GM12878 (cell line): ENCODE results near the gene SPIRE2. TPM values are rescaled to one million over a fixed set of nuclear protein-coding genes. Genes with fewer than 3 reads are reported as not detected.

Experiments used
- ATAC-seq: fragments of 200-7000 bp; cut with Tn5 transposase; 3 replicates; pipeline ENCODE4 v1.9.1; 2020; ENCODE audit warnings: mild to moderate bottlenecking, moderate library complexity
- BruUV-seq: library from RNA; stranded (reverse); fragments of 400-500 nt; replicated peaks from 2 replicates; lab custom pipeline; 2021; lab: Mats Ljungman, UMichigan
- CTCF ChIA-PET: fragments of 300-600 bp; sonication (Branson Sonifier 250); formaldehyde crosslinking; extraction: SDS; loops from one replicate; lab custom pipeline; 2021; ENCODE audit warnings: inconsistent platforms; lab: Yijun Ruan, JAX
- POLR2A ChIA-PET: fragments of 350-600 bp; formaldehyde crosslinking; extraction: SDS; loops from one replicate; lab custom pipeline; 2021; ENCODE audit warnings: inconsistent platforms; lab: Charles Lee
- RAD21 ChIA-PET: fragments of 300-600 bp; sonication (Branson Sonifier 250); formaldehyde crosslinking; loops from one replicate; lab custom pipeline; 2023; ENCODE audit warnings: antibody characterized with exemption; ENCODE audit not compliant: unreplicated experiment; lab: Charles Lee
- SMC1A ChIA-PET: fragments of 300-600 bp; sonication (Branson Sonifier 250); formaldehyde crosslinking; loops from one replicate; lab custom pipeline; 2023; ENCODE audit not compliant: unreplicated experiment, uncharacterized antibody; lab: Charles Lee
- DNase-seq: peaks from one replicate; pipeline ENCODE4 v3.0.0-alpha.2; 2011; ENCODE audit warnings: low read depth, low spot score
- FAIRE-seq: peaks from 3 replicates; lab custom pipeline; 2011; peaks lifted over from hg19 to GRCh38; lab: Jason Lieb, UNC
- H2AFZ ChIP-seq: 2 replicates; pipeline ENCODE4 v1.6.0; 2011; ENCODE audit warnings: low read depth, low read length, control low read depth; ENCODE audit not compliant: control insufficient read depth
- H3K27ac ChIP-seq: 2 replicates; pipeline ENCODE4 v1.5.1; 2011; ENCODE audit warnings: control low read depth; ENCODE audit not compliant: control insufficient read depth, insufficient read depth
- H3K27me3 ChIP-seq, 2 experiments: replicated peaks in 1 of 2; 2 replicates each; pipeline versions ENCODE4 v1.6.0 to v1.6.1; 2011; ENCODE audit warnings: low read length in 1 of 2; ENCODE audit not compliant: control insufficient read depth in 2 of 2, insufficient read depth in 2 of 2
- H3K36me3 ChIP-seq, 2 experiments: 2 replicates each; pipeline ENCODE4 v1.5.1; 2011; ENCODE audit warnings: low read length in 1 of 2; ENCODE audit not compliant: control insufficient read depth in 2 of 2, insufficient read depth in 2 of 2
- H3K4me1 ChIP-seq: 2 replicates; pipeline ENCODE4 v1.6.1; 2011; ENCODE audit warnings: mild to moderate bottlenecking, low read length, moderate library complexity, mixed read lengths; ENCODE audit not compliant: control insufficient read depth, insufficient read depth
- H3K4me2 ChIP-seq: 2 replicates; pipeline ENCODE4 v1.6.0; 2011; ENCODE audit warnings: control low read depth; ENCODE audit not compliant: control insufficient read depth, insufficient read depth
- H3K4me3 ChIP-seq: fragments of 200-600 bp; sonication (generic); 2 replicates; pipeline ENCODE4 v1.5.1; 2016
- H3K79me2 ChIP-seq: 2 replicates; pipeline ENCODE4 v1.6.0; 2011; ENCODE audit warnings: low read length; ENCODE audit not compliant: control insufficient read depth, insufficient read depth
- H3K9ac ChIP-seq: 2 replicates; pipeline ENCODE4 v1.8.0; 2011; ENCODE audit warnings: low read length, control low read depth, mixed read lengths; ENCODE audit not compliant: control insufficient read depth, insufficient read depth
- H3K9me3 ChIP-seq: replicated peaks from 3 replicates; pipeline ENCODE4 v1.5.1; 2011; ENCODE audit warnings: mild to moderate bottlenecking, low read length; ENCODE audit not compliant: control insufficient read depth, insufficient read depth
- H4K20me1 ChIP-seq: 2 replicates; pipeline ENCODE4 v1.6.0; 2011; ENCODE audit not compliant: control insufficient read depth, insufficient read depth
- BMI1 ChIP-seq: fragments of 450-650 bp; IDR thresholded peaks from 2 replicates; pipeline ENCODE4 v1.6.1; 2016; ENCODE audit warnings: mild to moderate bottlenecking, moderate library complexity, borderline replicate concordance
- E2F4 ChIP-seq: IDR thresholded peaks from 2 replicates; pipeline ENCODE4 v1.6.1; 2012; ENCODE audit warnings: low read depth, low read length, improper control_type of control experiment
- EP300 ChIP-seq, 2 experiments: fragments of 150-350 bp in 1 of 2; IDR thresholded peaks; 2 replicates each; pipeline ENCODE4 v1.6.1; 2011 to 2012; ENCODE audit warnings: low read depth in 2 of 2, low read length in 2 of 2, borderline replicate concordance in 1 of 2, improper control_type of control experiment in 1 of 2, inconsistent platforms in 1 of 2; ENCODE audit not compliant: control insufficient read depth in 1 of 2
- FOS ChIP-seq: IDR thresholded peaks from 3 replicates; pipeline ENCODE4 v1.6.1; 2011; ENCODE audit warnings: borderline replicate concordance; ENCODE audit not compliant: insufficient read length; ENCODE audit errors: extremely low read depth
- RELA ChIP-seq: fragments of 450-650 bp; IDR thresholded peaks from 2 replicates; pipeline ENCODE4 v1.8.0; 2014; ENCODE audit warnings: borderline replicate concordance; ENCODE audit not compliant: partially characterized antibody
- TCF12 ChIP-seq: IDR thresholded peaks from 2 replicates; pipeline ENCODE4 v1.6.1; 2011; ENCODE audit warnings: low read depth, mild to moderate bottlenecking, low read length
- WGBS: methylation state at CpG from one replicate; pipeline ENCODE4 v1.1.6; 2016; ENCODE audit warnings: low lambda C conversion rate; ENCODE audit not compliant: insufficient replicate concordance, insufficient coverage; ENCODE audit errors: missing lambda C conversion rate; 5-methylcytosine and 5-hydroxymethylcytosine counted together
- in situ Hi-C: fragments of 300-500 bp; cut with MboI; formaldehyde crosslinking; loops from 9 replicates; pipeline ENCODE4 v1.14.3; 2018; ENCODE audit warnings: mixed read lengths
- intact Hi-C: fragments of 100-400 bp; cut with micrococcal nuclease; formaldehyde crosslinking; loops from one replicate; pipeline ENCODE4 v1.14.2; 2022; ENCODE audit not compliant: unreplicated experiment
- polyA plus RNA-seq, 11 experiments: library from polyadenylated mRNA; depleted of rRNA in 4 of 11; unstranded in 6 of 11; stranded (reverse) in 5 of 11; fragments of >200 nt; fragmentation: Nextera tagmentation in 4 of 11; fragmentation: Illumina TruSeq in 1 of 11; extraction: Ambion mirVana in 4 of 11; extraction: Trizol in 1 of 11; gene quantifications; 1 replicate in 1 of 11; 2 replicates in 10 of 11; pipeline versions ENCODE4 v1.2.1 to v1.2.3, GENCODE V29; 2011 to 2016; ENCODE audit warnings: inconsistent platforms in 2 of 11, missing spikeins in 2 of 11, low read depth in 1 of 11
- total RNA-seq, 4 experiments: library from RNA; depleted of rRNA in 3 of 4; stranded (reverse); fragments of >200 nt in 3 of 4; fragmentation: Illumina TruSeq in 1 of 4; extraction: Trizol in 1 of 4; gene quantifications; 2 replicates each; pipeline versions ENCODE4 v1.2.1 to v1.2.3, GENCODE V29; 2013 to 2021

SPIRE2 gene
- total and polyA plus RNA-seq, 10 of the 15 experiments (the other 5 are each of a cell fraction or from before 2014, with no cell fraction given) = 0.03 to 0.64 (median 0.27) TPM; not detected in 1

DNA sequence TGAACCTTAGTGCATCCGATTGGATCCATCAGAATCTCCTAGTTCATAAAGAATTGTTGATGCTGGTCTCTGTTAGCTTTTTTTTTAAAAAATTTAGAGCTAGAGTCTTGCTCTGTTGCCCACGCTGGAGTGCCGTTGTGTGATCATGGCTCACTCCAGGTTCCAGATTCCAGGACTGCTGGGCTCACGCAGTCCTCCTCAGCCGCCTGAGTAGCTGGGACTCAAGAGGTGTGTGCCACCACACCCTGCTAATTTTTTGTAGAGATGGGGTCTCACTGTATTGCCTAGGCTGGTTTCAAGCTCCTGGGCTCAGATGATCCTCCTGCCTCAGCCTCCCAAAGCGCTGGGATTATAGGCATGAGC lies 53.1 kb downstream of the SPIRE2 start:
- Histone ChIP-seq H3K27me3 (no peaks in the 10 kb centered on the region), H3K79me2 (peaks cover 22% of the 10 kb centered on the region), H3K27ac (no peak overlapping the region), H3K4me2 (no peak overlapping the region), H3K36me3 (peaks cover 28 to 30% of the 10 kb centered on the region in 2 experiments; a peak in 3 of 4 replicates), H3K4me3 (no peak overlapping the region), H3K9ac (no peak overlapping the region), H3K9me3 (no peaks in the 10 kb centered on the region), H3K4me1 (no peaks in the 10 kb centered on the region), H4K20me1 (peaks cover 5% of the 10 kb centered on the region; the same call in 1 of the 2 replicates), H2AFZ (no peak overlapping the region)
- ChIA-PET CTCF (interaction anchor here (1.3 to 1.4 kb wide), 2 partner anchors 20 to 29 kb away, joined by 4 to 7 read pairs; no protein-coding TSS in a partner anchor), POLR2A (interaction anchor here (0.6 to 1.2 kb wide), 2 partner anchors 8 to 15 kb away, joined by 3 to 9 read pairs; partner anchors contain the start of gene TCF25), SMC1A (no interaction called here), RAD21 (no interaction called here)
- no peak for DNase-seq
- in situ Hi-C loops (no loop called here), intact Hi-C loops (no loop called here)
- no peak for ATAC-seq
- no TSS peak for BruUV-seq
- no peak for TF ChIP-seq RELA
- TF ChIP-seq EP300 (IDR thresholded peaks at IDR 0.05; ENCODE audit: borderline replicate concordance in 1 of 2, control insufficient read depth in 1 of 2, low read depth in 2 of 2, low read length in 2 of 2) = no peak
- TF ChIP-seq TCF12 = no peak
- no peak for TF ChIP-seq FOS
- TF ChIP-seq E2F4 = no peak
- no peak for TF ChIP-seq BMI1
- FAIRE-seq = no peak
- WGBS = 91% methylated on average over 6 of the region's 6 CpGs
